K562 (cell line): Measurements from ENCODE around the gene OCA2. TPM values are rescaled to one million over a fixed set of nuclear protein-coding genes. Genes with fewer than 3 reads are reported as not detected.

Experiments used
- ATAC-seq: fragments of 200-7000 bp; cut with Tn5 transposase; 3 replicates; pipeline ENCODE4 v1.9.1; 2020; ENCODE audit warnings: moderate library complexity
- BruUV-seq: library from RNA; stranded (reverse); fragments of 400-500 nt; replicated peaks from 2 replicates; lab custom pipeline; 2021; lab: Mats Ljungman, UMichigan
- CTCF ChIA-PET: fragments of 300-600 bp; formaldehyde crosslinking; extraction: SDS; loops from one replicate; lab custom pipeline; 2021; ENCODE audit warnings: low intra/inter-chr PET ratio; lab: Yijun Ruan, JAX
- POLR2A ChIA-PET: fragments of 300-600, 350-650 bp; sonication (Branson Sonifier 250); formaldehyde crosslinking; extraction: SDS; loops from one replicate; lab custom pipeline; 2021; ENCODE audit warnings: antibody characterized with exemption, inconsistent platforms; lab: Yijun Ruan, JAX
- DNase-seq, 4 experiments: peaks; one replicate each; pipeline versions ENCODE4 v3.0.0 to v3.0.0-alpha.2; 2011 to 2018; ENCODE audit warnings: low spot score in 3 of 4, mixed read lengths in 3 of 4; ENCODE audit errors: extremely low read depth in 1 of 4
- FAIRE-seq: peaks from 2 replicates; lab custom pipeline; 2011; peaks lifted over from hg19 to GRCh38; lab: Jason Lieb, UNC
- H2AFZ ChIP-seq: 2 replicates; pipeline ENCODE4 v1.6.0; 2011; ENCODE audit warnings: low read depth, low read length, control low read depth, inconsistent platforms
- H3K27ac ChIP-seq: fragments of 200-600 bp; 3 replicates; pipeline ENCODE4 v1.8.0; 2011; ENCODE audit warnings: low read depth, mild to moderate bottlenecking, control low read depth, inconsistent platforms, low read length, moderate library complexity, mixed read lengths; ENCODE audit errors: extremely low read depth
- H3K27me3 ChIP-seq, 2 experiments: fragments of 300-600 bp in 1 of 2; 2 replicates in 1 of 2; 3 replicates in 1 of 2; pipeline versions ENCODE4 v1.6.0 to v1.8.0; 2011; ENCODE audit warnings: inconsistent platforms in 2 of 2, low read length in 2 of 2, mild to moderate bottlenecking in 1 of 2, mixed read lengths in 1 of 2, moderate library complexity in 1 of 2; ENCODE audit not compliant: control insufficient read depth in 2 of 2, insufficient read depth in 2 of 2
- H3K36me3 ChIP-seq: fragments of 300-600 bp; 3 replicates; pipeline ENCODE4 v1.8.0; 2011; ENCODE audit warnings: mild to moderate bottlenecking, low read length, inconsistent platforms; ENCODE audit not compliant: control insufficient read depth, insufficient read depth
- H3K4me1 ChIP-seq, 2 experiments: fragments of 200-600 bp in 1 of 2; replicated peaks in 1 of 2; 2 replicates in 1 of 2; 3 replicates in 1 of 2; pipeline versions ENCODE4 v1.5.1 to v1.8.0; 2011; ENCODE audit warnings: inconsistent platforms in 2 of 2, low read length in 2 of 2, mild to moderate bottlenecking in 1 of 2, mixed read lengths in 1 of 2, moderate library complexity in 1 of 2; ENCODE audit not compliant: control insufficient read depth in 2 of 2, insufficient read depth in 2 of 2
- H3K4me2 ChIP-seq: 2 replicates; pipeline ENCODE4 v1.6.1; 2011; ENCODE audit warnings: low read length, control low read depth, inconsistent platforms, mixed read lengths; ENCODE audit not compliant: insufficient read depth
- H3K4me3 ChIP-seq: fragments of 200-600 bp; sonication (generic), shearing (Covaris generic); 2 replicates; pipeline ENCODE4 v1.5.1; 2016; ENCODE audit warnings: control low read depth, inconsistent platforms
- H3K79me2 ChIP-seq: fragments of 200-600 bp; 3 replicates; pipeline ENCODE4 v1.8.0; 2011; ENCODE audit warnings: low read length, inconsistent platforms; ENCODE audit not compliant: control insufficient read depth, insufficient read depth
- H3K9ac ChIP-seq, 2 experiments: 2 replicates each; pipeline versions ENCODE4 v1.6.0 to v1.6.1; 2011; ENCODE audit warnings: low read depth in 2 of 2, low read length in 2 of 2, control low read depth in 1 of 2, inconsistent platforms in 1 of 2, mild to moderate bottlenecking in 1 of 2, mixed read lengths in 1 of 2; ENCODE audit not compliant: insufficient read depth in 1 of 2
- H3K9me1 ChIP-seq: one replicate; pipeline ENCODE4 v1.6.0; 2011; ENCODE audit warnings: inconsistent platforms, mild to moderate bottlenecking, low read length, moderate library complexity; ENCODE audit not compliant: control insufficient read depth, insufficient read depth
- H3K9me3 ChIP-seq: replicated peaks from 2 replicates; pipeline ENCODE4 v1.5.1; 2011; ENCODE audit warnings: low read depth, low read length, inconsistent platforms; ENCODE audit not compliant: control insufficient read depth, insufficient read depth
- H4K20me1 ChIP-seq: replicated peaks from 2 replicates; pipeline ENCODE4 v1.6.1; 2011; ENCODE audit warnings: low read length, inconsistent platforms, mixed read lengths; ENCODE audit not compliant: control insufficient read depth, insufficient read depth
- CCNT2 ChIP-seq: IDR thresholded peaks from 2 replicates; pipeline ENCODE4 v1.6.1; 2011; ENCODE audit warnings: borderline replicate concordance, low read depth, mild to moderate bottlenecking, moderate library complexity, mixed read lengths, low read length; ENCODE audit not compliant: insufficient read length; ENCODE audit errors: extremely low read depth
- E4F1 ChIP-seq: fragments of 250-450 bp; sonication (Bioruptor Pico); IDR thresholded peaks from 2 replicates; pipeline ENCODE4 v1.5.0; 2021; ENCODE audit warnings: mild to moderate bottlenecking, borderline replicate concordance
- MYC ChIP-seq, 2 experiments: fragments of 250-450 bp in 1 of 2; sonication (Bioruptor Pico) in 1 of 2; IDR thresholded peaks; 2 replicates each; pipeline versions ENCODE4 v1.5.1 to v1.6.1; 2012 to 2021; ENCODE audit warnings: low read depth in 2 of 2, borderline replicate concordance in 1 of 2, improper control_type of control experiment in 1 of 2, low read length in 1 of 2, mild to moderate bottlenecking in 1 of 2, moderate library complexity in 1 of 2
- NFE2 ChIP-seq: IDR thresholded peaks from 2 replicates; pipeline ENCODE4 v1.6.1; 2014; ENCODE audit warnings: antibody characterized with exemption, low read depth
- PURB ChIP-seq: sonication (generic); formaldehyde crosslinking; IDR thresholded peaks from 2 replicates; pipeline ENCODE4 v1.9.0; 2021; ENCODE audit warnings: low read depth, mild to moderate bottlenecking, missing genetic modification reagents
- RBM17 ChIP-seq: fragments of 200-400 bp; formaldehyde crosslinking; IDR thresholded peaks from 2 replicates; pipeline ENCODE4 v1.6.1; 2017; ENCODE audit warnings: low read depth, mild to moderate bottlenecking, low read length, borderline replicate concordance
- ZBTB17 ChIP-seq: fragments of 450-650 bp; formaldehyde crosslinking; IDR thresholded peaks from 2 replicates; pipeline ENCODE4 v1.4.0; 2020; ENCODE audit warnings: mild to moderate bottlenecking
- ZEB2 ChIP-seq: fragments of 450-650 bp; IDR thresholded peaks from 2 replicates; pipeline ENCODE4 v1.6.1; 2016
- ZKSCAN8 ChIP-seq: fragments of 200-800 bp; sonication (Bioruptor generic); IDR thresholded peaks from 2 replicates; pipeline ENCODE4 v1.6.1; 2016; ENCODE audit warnings: missing genetic modification characterization, missing compliant biosample characterization
- ZNF217 ChIP-seq: sonication (generic); formaldehyde crosslinking; IDR thresholded peaks from 2 replicates; pipeline ENCODE4 v1.8.0; 2022; ENCODE audit warnings: mild to moderate bottlenecking, missing genetic modification reagents
- WGBS: fragments of 100-300 bp; shearing (Covaris generic); methylation state at CpG from one replicate; pipeline ENCODE4 v1.1.6; 2016; ENCODE audit warnings: low coverage, mixed read lengths; ENCODE audit not compliant: insufficient coverage; ENCODE audit errors: missing lambda C conversion rate; 5-methylcytosine and 5-hydroxymethylcytosine counted together
- in situ Hi-C: fragments of 300-500 bp; cut with MboI; formaldehyde crosslinking; loops from 4 replicates; pipeline ENCODE4 v1.15.0; 2018; ENCODE audit warnings: inconsistent platforms, mixed read lengths
- intact Hi-C: fragments of 100-400 bp; cut with micrococcal nuclease; formaldehyde crosslinking; loops from 2 replicates; pipeline ENCODE4 v1.14.2; 2022
- polyA plus RNA-seq, 8 experiments: library from polyadenylated mRNA; depleted of rRNA in 4 of 8; stranded (reverse) in 5 of 8; unstranded in 3 of 8; fragments of >200 nt; fragmentation: Nextera tagmentation in 2 of 8; fragmentation: Illumina TruSeq in 1 of 8; extraction: Ambion mirVana in 2 of 8; extraction: Trizol in 1 of 8; gene quantifications; 2 replicates each; pipeline versions ENCODE4 v1.2.1 to v1.2.3, GENCODE V29; 2011 to 2014; ENCODE audit warnings: inconsistent platforms in 1 of 8, missing spikeins in 1 of 8
- total RNA-seq, 7 experiments: library from RNA; depleted of rRNA in 6 of 7; stranded (reverse); fragments of >200 nt in 6 of 7; fragmentation: Illumina TruSeq in 2 of 7; extraction: Trizol in 2 of 7; gene quantifications; 2 replicates each; pipeline versions ENCODE4 v1.2.1 to v1.2.3, GENCODE V29; 2011 to 2021; ENCODE audit warnings: low replicate concordance in 1 of 7
- TF ChIP-seq, protein P1 (sequence below): fragments of 250-450 bp; sonication (Bioruptor Pico); IDR thresholded peaks from 2 replicates; pipeline ENCODE4 v1.4.0; 2020; ENCODE audit warnings: mild to moderate bottlenecking

Gene OCA2
- total and polyA plus RNA-seq, 9 of the 15 experiments (the other 6 are each of a cell fraction or from before 2014, with no cell fraction given), result 0.07 to 0.59 (median 0.17) TPM; not detected in 1

- Histone ChIP-seq H3K27me3 (peaks cover 5 to 36% of the 10 kb centered on the region in 2 experiments; a peak in 4 of 5 replicates), H3K79me2 (no peaks in the 10 kb centered on the region), H2AFZ (no peak overlapping the region), H3K9ac (no peak overlapping the region), H3K4me1 (peaks cover 0 to 8% of the 10 kb centered on the region in 2 experiments; a peak in 2 of 5 replicates), H3K9me3 (no peaks in the 10 kb centered on the region), H4K20me1 (0 out of 2 replicates have a peak, but pooled peaks cover 5% of the 10 kb centered on the region), H3K27ac (no peak overlapping the region), H3K9me1 (no peaks in the 10 kb centered on the region), H3K4me3 (no peak overlapping the region), H3K36me3 (no peaks in the 10 kb centered on the region), H3K4me2 (no peak overlapping the region)
- no peak for FAIRE-seq
- ATAC-seq, result no peak
- no peak for DNase-seq
- no TSS peak for BruUV-seq
- intact Hi-C loops, result no loop called here
- WGBS, result 3% methylated on average over 15 of the region's 15 CpGs
- in situ Hi-C loops, result no loop called here
- ChIA-PET CTCF (no interaction called here), POLR2A (no interaction called here)
- TF ChIP-seq RBM17 (no peak), CCNT2 (no peak), MYC (IDR thresholded peaks at IDR 0.05; ENCODE audit: low read depth, low read length) (no peak), MYC (CRISPR knock-in tag; IDR thresholded peaks at IDR 0.05; ENCODE audit: borderline replicate concordance, low read depth) (no peak), ZEB2 (no peak), ZKSCAN8 (no peak), PURB (CRISPR knock-in tag) (no peak), ZBTB17 (CRISPR knock-in tag) (no peak), NFE2 (no peak), ZNF217 (CRISPR knock-in tag) (no peak), E4F1 (CRISPR knock-in tag) (no peak)
- TF ChIP-seq, protein P1, sequence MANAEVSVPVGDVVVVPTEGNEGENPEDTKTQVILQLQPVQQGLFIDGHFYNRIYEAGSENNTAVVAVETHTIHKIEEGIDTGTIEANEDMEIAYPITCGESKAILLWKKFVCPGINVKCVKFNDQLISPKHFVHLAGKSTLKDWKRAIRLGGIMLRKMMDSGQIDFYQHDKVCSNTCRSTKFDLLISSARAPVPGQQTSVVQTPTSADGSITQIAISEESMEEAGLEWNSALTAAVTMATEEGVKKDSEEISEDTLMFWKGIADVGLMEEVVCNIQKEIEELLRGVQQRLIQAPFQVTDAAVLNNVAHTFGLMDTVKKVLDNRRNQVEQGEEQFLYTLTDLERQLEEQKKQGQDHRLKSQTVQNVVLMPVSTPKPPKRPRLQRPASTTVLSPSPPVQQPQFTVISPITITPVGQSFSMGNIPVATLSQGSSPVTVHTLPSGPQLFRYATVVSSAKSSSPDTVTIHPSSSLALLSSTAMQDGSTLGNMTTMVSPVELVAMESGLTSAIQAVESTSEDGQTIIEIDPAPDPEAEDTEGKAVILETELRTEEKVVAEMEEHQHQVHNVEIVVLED, result no peak
Observed at GRCh38 chr15:28005004-28005527, 94.0 kb downstream of the OCA2 start.
